H1 (cell line): ENCODE results near the gene S100A4. TPM values are rescaled to one million over a fixed set of nuclear protein-coding genes. Genes with fewer than 3 reads are reported as not detected.

Experiments
- CHD7 ChIP-seq: fragments of 300-600 bp; sonication (generic); IDR thresholded peaks from 2 replicates; pipeline ENCODE4 v1.7.1; 2012; ENCODE audit warnings: low read length, moderate library complexity, mild to moderate bottlenecking, inconsistent platforms; ENCODE audit not compliant: insufficient replicate concordance
- GABPA ChIP-seq: IDR thresholded peaks from 2 replicates; pipeline ENCODE4 v1.6.1; 2011; ENCODE audit warnings: mild to moderate bottlenecking, low read length, moderate library complexity, borderline replicate concordance; ENCODE audit not compliant: insufficient read depth
- polyA plus RNA-seq, 7 experiments: library from polyadenylated mRNA; depleted of rRNA in 3 of 7; stranded (reverse) in 5 of 7; unstranded in 2 of 7; fragments of >200 nt in 5 of 7; fragments of 200-250 nt in 2 of 7; gene quantifications; 1 replicate in 5 of 7; 2 replicates in 1 of 7; 4 replicates in 1 of 7; pipeline versions ENCODE4 v1.2.1 to v1.2.3, GENCODE V29; 2011 to 2013; ENCODE audit warnings: missing spikeins in 2 of 7, mixed read lengths in 2 of 7
- total RNA-seq: library from RNA; stranded (reverse); fragmentation: NEBNext Ultra II Directional; extraction: Animal tissue kit (Norgen Biotek cat#: 25700); gene quantifications from 2 replicates; pipeline ENCODE4 v1.2.1, GENCODE V29; 2021
- TF ChIP-seq, protein P1 (sequence below): IDR thresholded peaks from 2 replicates; pipeline ENCODE4 v1.6.1; 2012; ENCODE audit warnings: inconsistent platforms

The S100A4 gene
- total and polyA plus RNA-seq, 2 of the 8 experiments (the other 6 are each of a cell fraction or from before 2014, with no cell fraction given) = 36.3 to 85.4 TPM

DNA sequence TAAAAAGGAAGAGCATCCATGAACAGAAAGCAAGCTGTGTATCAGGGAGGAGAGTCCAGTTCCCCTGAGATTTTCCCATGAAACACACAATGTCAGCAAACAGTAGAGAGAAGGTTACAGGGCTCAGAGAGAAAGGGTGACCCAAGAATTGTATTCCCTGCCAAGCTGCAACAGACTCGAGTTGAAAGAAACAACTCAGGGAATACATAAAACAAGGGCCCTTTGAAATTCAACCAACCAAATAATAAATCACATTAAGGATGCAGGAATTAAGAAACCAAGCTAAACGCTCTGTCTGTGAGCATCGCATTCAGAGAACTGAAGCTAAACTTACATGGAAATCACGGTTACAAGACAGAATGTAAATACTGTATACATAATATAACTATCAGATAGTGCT lies 47.1 kb upstream of the S100A4 start (continued):
- no peak for TF ChIP-seq CHD7
- no peak for TF ChIP-seq GABPA
- TF ChIP-seq, protein P1, sequence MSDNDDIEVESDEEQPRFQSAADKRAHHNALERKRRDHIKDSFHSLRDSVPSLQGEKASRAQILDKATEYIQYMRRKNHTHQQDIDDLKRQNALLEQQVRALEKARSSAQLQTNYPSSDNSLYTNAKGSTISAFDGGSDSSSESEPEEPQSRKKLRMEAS = no peak
